Measurements from ENCODE around the gene CD300E.
A peak's percentile ranks its signal among the peaks of the same experiment; 100 is the strongest.
"Not testable (repeated sequence)": the region's sequence is repeated elsewhere in the genome, so short reads cannot be mapped to it uniquely, and the experiment has no call there.

The CD300E gene

GRCh38 chr17:74635418-74635817 lies 11.9 kb upstream of the CD300E start:
- no peak overlapping the region for H3K4me3 ChIP-seq (replicated peaks in 1 of 2; ENCODE audit: low read depth in 2 of 2, low read length in 2 of 2)
- DNase-seq (ENCODE audit: low read depth in 2 of 2) = no peak
- no peak for TF ChIP-seq CTCF (IDR thresholded peaks at IDR 0.05; ENCODE audit: low read depth, low read length)

GRCh38 chr17:74633326-74633725 lies 9.8 kb upstream of the CD300E start:
- no peak overlapping the region for H3K4me3 ChIP-seq (replicated peaks in 1 of 2; ENCODE audit: low read depth in 2 of 2, low read length in 2 of 2)
- no peak for TF ChIP-seq CTCF (IDR thresholded peaks at IDR 0.05; ENCODE audit: low read depth, low read length)
- no peak for DNase-seq (ENCODE audit: low read depth in 2 of 2)

GRCh38 chr17:74632617-74633016 lies 9.1 kb upstream of the CD300E start:
- no peak overlapping the region for H3K4me3 ChIP-seq (replicated peaks in 1 of 2; ENCODE audit: low read depth in 2 of 2, low read length in 2 of 2)
- no peak for TF ChIP-seq CTCF (IDR thresholded peaks at IDR 0.05; ENCODE audit: low read depth, low read length)
- no peak for DNase-seq (ENCODE audit: low read depth in 2 of 2)

GRCh38 chr17:74631468-74632450 lies 8.2 kb upstream of the CD300E start:
- no peak for TF ChIP-seq CTCF (IDR thresholded peaks at IDR 0.05; ENCODE audit: low read depth, low read length)
- DNase-seq (ENCODE audit: low read depth in 2 of 2) = peak in 1 of 2 donors; percentile 40
- no peak overlapping the region for H3K4me3 ChIP-seq (replicated peaks in 1 of 2; ENCODE audit: low read depth in 2 of 2, low read length in 2 of 2)

GRCh38 chr17:74630251-74630650 lies 6.7 kb upstream of the CD300E start:
- DNase-seq (ENCODE audit: low read depth in 2 of 2); H3K4me3 ChIP-seq (replicated peaks in 1 of 2; ENCODE audit: low read depth in 2 of 2, low read length in 2 of 2): not testable (repeated sequence)

GRCh38 chr17:74625661-74626060 lies 2.1 kb upstream of the CD300E start:
- DNase-seq (ENCODE audit: low read depth in 2 of 2) = no peak
- no peak for TF ChIP-seq CTCF (IDR thresholded peaks at IDR 0.05; ENCODE audit: low read depth, low read length)
- H3K4me3 ChIP-seq (replicated peaks in 1 of 2; ENCODE audit: low read depth in 2 of 2, low read length in 2 of 2) = no peak overlapping the region

GRCh38 chr17:74624131-74624530 lies 593 bp upstream of the CD300E start:
- no peak overlapping the region for H3K4me3 ChIP-seq (replicated peaks in 1 of 2; ENCODE audit: low read depth in 2 of 2, low read length in 2 of 2)
- TF ChIP-seq CTCF (IDR thresholded peaks at IDR 0.05; ENCODE audit: low read depth, low read length) = no peak
- DNase-seq (ENCODE audit: low read depth in 2 of 2) = no peak
